ENCODE data around the gene NIT1.

DNA sequence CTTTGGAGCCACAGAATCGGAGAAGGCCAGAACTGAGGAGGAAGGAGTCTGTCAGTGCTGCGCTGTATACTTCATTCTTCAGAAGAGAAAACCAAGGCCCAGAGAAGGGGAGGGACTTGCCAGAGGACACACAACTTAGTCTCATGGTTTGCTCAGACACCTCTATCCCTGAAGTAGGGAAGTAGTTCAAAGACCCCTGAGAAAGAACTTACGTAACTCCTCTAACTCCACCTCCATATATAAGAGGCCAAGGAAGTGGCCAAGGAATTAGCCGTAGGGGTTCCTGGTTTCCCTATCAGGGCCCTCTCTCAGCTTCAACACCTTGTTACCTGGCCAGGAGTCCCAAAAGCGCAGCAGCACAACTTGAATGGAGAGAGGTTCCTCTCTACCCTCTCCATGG is 28.0 kb upstream of the NIT1 start:
- TF ChIP-seq GATA2 (IDR thresholded peaks at IDR 0.05; ENCODE audit: low read depth, low read length) (no peak), GATA3 (IDR thresholded peaks at IDR 0.05; ENCODE audit: low read depth, low read length) (no peak)

Measured in SH-SY5Y (cell line).